GM21360 (cell line): ENCODE measurements around the gene ZNF134.
A peak's percentile ranks its signal among the peaks of the same experiment; 100 is the strongest.

ENCODE experiments used
- ATAC-seq: cut with Tn5 transposase; IDR thresholded peaks from one replicate; pipeline ENCODE4 v1.9.1; 2021; ENCODE audit warnings: mild to moderate bottlenecking, moderate library complexity; ENCODE audit not compliant: unreplicated experiment

Gene ZNF134

GRCh38 chr19:57613941-57614743 is at the start of gene ZNF134:
Gene ZNF134 (plus strand): TSS chr19:57614242. CDS start chr19:57619469, 5,227 bp downstream.
- ATAC-seq: peak; percentile 93

GRCh38 chr19:57566396-57567265 is 47.4 kb upstream of the ZNF134 start:
- ATAC-seq: no peak

- no peak for ATAC-seq
Measured at GRCh38 chr19:57570707-57571106, 43.3 kb upstream of the ZNF134 start.

DNA sequence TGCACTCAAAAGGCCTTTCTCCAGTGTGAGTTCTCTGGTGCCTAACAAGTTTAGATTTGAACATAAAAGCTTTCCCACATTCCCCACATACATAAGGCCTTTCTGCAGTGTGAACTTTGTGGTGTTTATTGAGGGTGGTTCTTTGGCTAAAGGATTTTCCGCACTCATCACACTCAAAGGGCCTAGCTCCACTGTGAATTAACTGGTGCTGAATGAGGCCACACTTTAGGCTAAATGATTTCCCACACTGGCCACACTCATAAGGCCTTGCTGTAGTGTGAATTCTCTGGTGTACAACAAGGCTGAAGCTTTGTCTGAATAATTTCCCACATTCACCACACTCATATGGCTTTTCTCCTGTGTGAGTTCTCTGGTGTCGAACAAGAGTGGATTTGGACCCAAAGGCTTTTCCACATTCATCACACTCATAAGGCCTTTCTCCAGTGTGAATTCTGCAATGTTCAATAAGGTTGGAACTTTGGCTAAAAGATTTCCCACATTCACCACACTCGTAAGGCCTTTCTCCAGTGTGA is 41.6 kb upstream of the ZNF134 start:
- ATAC-seq: no peak

DNA sequence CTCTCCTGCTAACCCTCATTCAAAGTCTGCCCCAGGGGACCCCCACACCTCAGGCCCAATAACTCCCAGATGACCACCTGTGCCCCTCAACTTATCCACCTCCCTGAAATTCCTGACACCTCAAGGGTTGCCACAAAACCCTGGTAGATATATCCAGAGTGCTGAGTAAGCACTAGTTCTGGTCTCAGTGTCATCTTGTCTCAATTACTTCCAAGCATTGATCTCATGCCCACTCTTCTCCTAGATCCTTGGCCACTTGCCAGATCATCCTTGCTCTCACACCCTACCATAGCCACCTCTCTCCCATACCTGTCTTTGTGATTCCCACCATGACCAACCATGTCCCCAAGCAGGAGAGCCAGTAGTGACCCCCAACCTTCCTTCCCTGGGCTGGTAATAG is 37.4 kb upstream of the ZNF134 start:
- ATAC-seq: no peak

DNA sequence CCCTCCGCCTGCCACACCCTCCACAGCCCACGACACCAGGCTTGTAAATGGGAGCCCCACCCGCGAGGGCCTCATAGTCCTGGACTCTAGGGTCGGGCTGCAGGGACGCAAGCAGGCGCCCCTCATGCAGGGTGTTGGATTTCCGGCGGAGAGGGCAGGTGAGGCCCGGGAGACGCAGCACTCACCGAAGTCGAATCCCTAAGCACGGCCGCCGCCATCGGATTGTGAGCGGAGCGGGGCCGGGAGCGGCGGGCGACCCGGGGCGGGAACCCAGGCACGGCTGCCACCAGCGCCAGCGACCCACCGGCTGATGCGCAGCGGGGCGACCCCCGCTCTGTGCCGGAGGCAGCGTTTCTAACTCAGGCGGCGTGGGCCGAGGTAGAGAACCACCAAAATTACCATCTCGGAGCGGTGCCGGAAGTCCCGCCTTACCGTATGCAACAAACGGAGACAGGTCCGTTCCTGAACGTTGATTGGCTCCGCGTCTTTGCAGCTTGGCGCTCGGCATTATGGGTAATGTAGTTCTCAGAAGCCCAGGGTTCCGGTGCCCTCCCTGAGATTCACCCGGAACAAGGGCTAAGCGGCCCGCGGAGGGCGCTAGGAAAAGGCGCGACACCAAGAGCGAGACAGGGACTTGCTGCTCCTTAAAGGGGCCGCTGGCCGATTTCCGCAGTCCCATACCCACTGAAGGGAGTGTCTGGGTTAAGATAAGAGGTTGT is 35.4 kb upstream of the ZNF134 start, which contains the start of gene ZNF416:
Gene ZNF416, minus strand, starts transcription at position 425 of the 719 bp plus-strand sequence. Its CDS starts 207 bp downstream, at position 218.
- ATAC-seq: peak; percentile 87

GRCh38 chr19:57583104-57583520 is 30.9 kb upstream of the ZNF134 start:
- no peak for ATAC-seq

DNA sequence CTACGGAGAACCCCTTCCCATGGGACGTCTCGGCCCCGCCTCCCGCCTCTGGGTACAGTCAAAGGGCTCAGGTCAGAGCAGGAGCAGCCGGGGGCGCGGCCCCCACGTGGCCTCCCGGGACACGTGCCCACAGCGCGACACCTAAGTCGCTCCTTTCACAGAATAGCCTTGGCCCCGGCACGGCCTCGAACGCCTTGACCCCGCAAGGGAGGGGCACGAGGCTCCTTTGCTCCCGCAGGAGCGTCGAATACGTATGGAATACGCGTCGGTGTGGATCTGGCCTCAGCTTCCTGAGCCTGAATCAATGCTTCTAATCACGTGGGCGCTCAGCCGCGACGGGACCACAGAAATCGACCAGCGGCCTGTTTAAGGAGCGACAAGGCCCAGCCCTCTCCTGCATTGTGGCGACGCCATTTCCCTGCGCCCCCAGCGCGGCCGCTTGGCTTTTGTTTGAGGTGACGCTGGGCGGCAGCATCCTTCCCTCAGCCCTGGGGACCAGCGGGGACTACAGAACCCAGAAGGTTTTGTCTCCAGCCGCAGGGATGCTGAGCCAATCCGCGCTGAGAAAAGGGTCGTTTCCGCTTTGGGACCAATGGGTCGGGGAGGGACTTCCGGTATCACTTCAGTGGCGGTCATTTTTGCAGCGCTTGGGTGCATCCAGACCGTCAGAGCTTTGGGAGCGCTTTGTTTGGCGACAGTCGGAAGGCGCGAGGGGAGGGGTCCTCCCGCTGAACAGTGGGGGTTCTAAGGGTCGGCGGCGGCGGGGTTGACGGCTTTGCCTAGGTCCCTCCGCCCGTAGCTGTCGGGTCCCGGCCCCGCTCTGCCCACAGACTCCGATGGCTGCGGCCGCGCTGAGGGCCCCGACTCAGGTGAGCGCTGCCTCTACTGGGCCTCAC is 30.3 kb upstream of the ZNF134 start, which contains the start of gene ZIK1:
Gene ZIK1, plus strand, starts transcription at position 625 of the 896 bp plus-strand sequence. Its CDS starts 212 bp downstream, at position 837.
- peak; percentile 71 for ATAC-seq

- no peak for ATAC-seq
Measured at GRCh38 chr19:57587529-57587928, 26.5 kb upstream of the ZNF134 start.

DNA sequence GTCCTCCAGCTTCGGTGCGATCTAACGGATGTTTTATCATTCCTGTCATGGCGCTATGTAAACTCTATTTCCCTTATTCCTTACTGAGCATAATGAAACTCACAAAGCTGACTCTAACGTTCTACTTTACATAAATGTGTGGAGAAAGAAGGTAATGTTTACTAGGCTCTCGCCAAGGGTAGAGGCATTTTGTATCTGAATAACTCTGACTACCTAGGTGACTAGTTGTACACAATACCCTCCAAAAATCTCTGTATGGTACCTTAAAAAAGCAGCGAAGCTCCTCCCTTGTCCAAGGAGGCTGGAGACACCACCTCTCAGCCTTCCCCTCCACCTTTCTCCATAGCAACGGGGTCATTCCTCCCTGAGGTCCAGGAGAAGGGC is 14.7 kb upstream of the ZNF134 start:
- ATAC-seq: peak; percentile 9

DNA sequence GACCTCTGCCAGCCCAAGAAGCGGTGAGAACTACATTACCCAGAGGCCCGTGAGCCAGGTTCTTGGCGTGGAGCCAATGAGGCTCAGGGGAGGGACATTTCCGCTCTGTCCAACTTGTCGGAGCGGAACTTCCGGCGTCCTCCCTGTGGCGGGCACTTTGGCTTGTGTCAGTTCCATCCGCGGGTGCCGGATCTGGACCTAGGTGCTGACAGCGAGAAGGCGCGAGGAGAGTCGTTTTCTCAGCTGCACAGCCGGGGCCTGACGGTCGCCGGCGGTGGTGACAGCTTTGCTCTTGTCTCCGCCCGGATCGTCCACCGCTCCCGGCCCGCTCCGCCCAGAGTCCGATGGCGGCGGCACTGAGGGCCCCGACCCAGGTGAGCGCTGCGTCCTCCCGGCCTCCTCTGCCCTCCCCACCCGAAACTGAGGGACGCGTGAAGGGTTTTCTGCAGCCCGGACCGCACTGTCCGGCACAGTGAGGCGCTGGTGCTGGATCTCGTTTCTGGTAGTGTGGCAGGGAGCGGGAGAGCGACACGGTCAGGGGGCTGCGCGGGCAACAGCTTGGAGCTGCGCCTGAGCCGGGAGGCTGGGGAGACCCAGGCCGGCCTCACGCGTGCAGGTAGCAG is 14.2 kb upstream of the ZNF134 start, which contains the start of gene ZNF530:
Gene ZNF530, plus strand, starts transcription at position 125 of the 623 bp plus-strand sequence. CDS start 4,461 bp downstream, outside the sequence.
- peak; percentile 85 for ATAC-seq

DNA sequence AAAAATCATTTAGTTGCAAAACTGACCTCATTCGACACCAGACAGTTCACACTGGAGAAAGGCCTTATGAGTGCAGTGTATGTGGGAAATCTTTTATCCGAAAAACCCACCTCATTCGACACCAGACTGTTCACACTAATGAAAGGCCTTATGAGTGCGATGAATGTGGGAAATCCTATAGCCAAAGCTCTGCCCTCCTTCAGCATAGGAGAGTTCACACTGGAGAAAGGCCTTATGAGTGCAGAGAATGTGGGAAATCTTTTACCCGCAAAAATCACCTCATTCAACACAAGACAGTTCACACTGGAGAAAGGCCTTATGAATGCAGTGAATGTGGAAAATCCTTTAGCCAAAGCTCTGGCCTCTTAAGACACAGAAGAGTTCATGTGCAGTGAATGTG is 7.1 kb upstream of the ZNF134 start:
- ATAC-seq: no peak

DNA sequence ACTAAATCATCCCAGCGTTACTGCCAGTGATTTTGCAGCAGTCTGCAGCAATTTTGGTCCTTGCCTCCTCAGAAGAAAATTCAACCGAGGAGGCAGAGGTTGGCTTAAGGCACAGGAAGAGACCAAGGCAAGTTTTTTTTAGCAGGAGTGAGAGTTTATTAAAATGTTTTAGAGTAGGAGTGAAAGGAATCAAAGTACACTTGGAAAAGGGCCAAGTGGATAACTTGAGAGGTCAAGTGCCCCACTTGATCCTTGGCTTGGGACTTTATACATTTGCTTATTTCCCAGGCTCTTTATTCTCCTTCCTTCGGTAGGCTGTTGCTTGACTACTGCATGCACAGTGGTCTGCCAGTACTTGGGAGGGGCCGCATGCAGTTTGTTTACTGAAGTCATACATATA is 2.9 kb upstream of the ZNF134 start:
- ATAC-seq: no peak

DNA sequence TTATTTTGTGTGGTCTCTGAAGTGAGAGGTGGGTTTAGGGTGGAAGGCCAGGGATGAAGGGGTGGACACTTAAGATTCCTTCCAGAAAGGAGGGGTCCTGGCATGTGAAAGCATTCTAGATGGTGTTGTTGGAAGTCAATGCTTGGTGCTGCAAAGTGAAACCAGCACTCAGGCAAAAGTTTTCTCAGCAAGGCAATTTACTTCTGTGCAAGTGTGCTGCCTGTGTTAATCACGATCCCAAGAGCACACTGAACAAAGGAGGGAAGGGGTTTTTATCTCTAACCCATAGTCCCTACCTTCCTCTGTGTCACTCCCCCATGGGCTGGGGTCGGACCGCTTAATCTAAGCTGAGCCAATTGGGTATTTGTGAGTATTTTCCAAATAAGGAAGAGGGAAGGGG is 1.3 kb downstream of the ZNF134 start:
- no peak for ATAC-seq

GRCh38 chr19:57620673-57621348 is 6.8 kb downstream of the ZNF134 start:
- ATAC-seq: no peak

DNA sequence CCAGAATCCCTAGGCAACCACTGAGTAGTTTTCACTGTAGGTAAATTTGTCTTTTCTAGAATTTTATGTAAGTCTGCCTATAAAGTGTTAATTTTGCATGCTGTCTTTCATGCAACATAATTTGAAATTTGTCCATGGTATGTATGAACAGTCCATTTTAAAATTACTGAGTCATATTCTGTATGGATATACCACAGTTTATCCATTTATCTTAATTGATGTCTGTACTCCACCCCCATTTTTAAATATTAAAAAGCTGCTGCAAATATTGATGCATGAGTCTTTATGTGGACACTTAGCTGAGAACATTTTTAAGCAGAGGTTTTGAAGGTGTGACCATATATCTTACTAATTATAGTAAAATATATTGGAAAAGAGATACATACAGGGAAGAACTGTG is 9.0 kb downstream of the ZNF134 start:
- ATAC-seq: no peak

DNA sequence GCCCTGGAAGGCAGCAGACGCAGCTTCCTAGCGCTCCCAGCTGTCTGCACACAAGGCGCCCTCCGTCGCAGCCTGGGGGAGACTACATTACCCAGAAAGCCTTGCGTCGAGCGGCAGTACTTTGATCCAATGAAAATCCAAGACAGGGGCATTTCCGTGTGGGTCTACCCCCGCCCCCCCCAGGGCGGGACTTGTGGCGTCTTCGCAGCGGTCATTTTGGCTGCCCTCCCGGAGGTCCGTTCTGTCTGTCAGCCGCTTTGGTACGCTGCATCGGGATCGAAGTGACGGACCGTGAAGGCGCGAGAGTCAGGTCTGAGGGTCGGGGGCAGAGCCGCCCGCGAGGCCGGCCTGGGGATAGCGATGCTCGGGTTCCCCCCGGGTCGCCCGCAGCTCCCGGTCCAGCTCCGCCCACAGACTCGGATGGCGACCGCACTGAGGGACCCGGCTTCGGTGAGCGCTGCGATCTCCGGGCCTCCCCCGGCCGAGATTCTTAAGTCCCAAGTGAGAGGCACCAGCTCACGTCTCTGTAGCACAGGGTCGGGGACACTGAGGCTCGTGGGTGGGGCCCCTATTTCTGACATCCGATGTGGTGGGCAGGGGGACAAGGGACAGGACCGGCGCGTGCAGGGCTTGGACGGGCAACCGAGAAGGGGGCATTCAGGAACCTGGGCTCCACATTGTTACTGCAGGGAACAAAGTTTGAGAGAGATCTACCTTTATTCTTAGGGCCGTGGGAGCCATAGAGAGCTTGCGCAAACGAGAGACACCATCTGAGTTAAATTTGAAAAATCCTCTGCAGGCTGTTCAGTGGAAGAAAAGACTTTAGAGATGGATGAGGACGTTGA is 19.2 kb downstream of the ZNF134 start, which contains the start of gene ZNF211:
Gene ZNF211, plus strand, starts transcription at position 182 of the 845 bp plus-strand sequence. Its CDS starts 179 bp downstream, at position 361.
- ATAC-seq: peak; percentile 95

DNA sequence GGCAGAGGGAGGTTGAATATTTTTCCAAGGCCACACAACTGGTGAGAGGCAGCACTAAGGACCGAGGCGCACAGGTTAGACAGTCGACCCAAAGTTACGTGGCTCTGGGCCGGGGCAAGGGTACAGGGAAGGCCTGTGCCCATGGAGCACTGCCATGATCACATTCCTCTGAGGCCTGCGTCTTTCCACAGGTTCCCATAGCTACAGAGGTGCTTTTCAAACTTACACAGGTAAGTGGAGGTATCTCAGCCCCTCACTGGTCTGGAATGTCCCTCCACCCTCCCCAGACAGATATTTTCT is 19.7 kb downstream of the ZNF134 start:
- ATAC-seq: no peak
